ENCODE data around the gene ARPP21. TPM values are rescaled to one million over a fixed set of nuclear protein-coding genes. Genes with fewer than 3 reads are reported as not detected.

Gene ARPP21
- polyA plus RNA-seq, 1 donor: 2.7 TPM

GRCh38 chr3:35733341-35733740, 94.0 kb downstream of the ARPP21 start:
- H3K36me3 ChIP-seq (ENCODE audit: control insufficient read depth, insufficient read depth, low read length): no peaks in the 10 kb centered on the region
- no peaks in the 10 kb centered on the region for H3K4me1 ChIP-seq (ENCODE audit: control insufficient read depth, insufficient read depth, low read length)
- H3K4me3 ChIP-seq (ENCODE audit: low read length): no peak overlapping the region
- no peak overlapping the region for H3K27ac ChIP-seq (ENCODE audit: low read length)
- H3K9me3 ChIP-seq (ENCODE audit: control insufficient read depth, low read depth, low read length): no peaks in the 10 kb centered on the region
- no peak for DNase-seq
- no peaks in the 10 kb centered on the region for H3K27me3 ChIP-seq (ENCODE audit: control insufficient read depth, insufficient read depth, low read length)
- 96% methylated on average over 4 of the region's 9 CpGs for WGBS (ENCODE audit: insufficient coverage, low lambda C conversion rate)

GRCh38 chr3:35733864-35734263, 94.5 kb downstream of the ARPP21 start:
- 92% methylated on average over 1 of the region's 2 CpGs for WGBS (ENCODE audit: insufficient coverage, low lambda C conversion rate)
- DNase-seq: no peak
- Histone ChIP-seq H3K9me3 (ENCODE audit: control insufficient read depth, low read depth, low read length) (no peaks in the 10 kb centered on the region), H3K36me3 (ENCODE audit: control insufficient read depth, insufficient read depth, low read length) (no peaks in the 10 kb centered on the region), H3K27me3 (ENCODE audit: control insufficient read depth, insufficient read depth, low read length) (no peaks in the 10 kb centered on the region), H3K27ac (ENCODE audit: low read length) (no peak overlapping the region), H3K4me3 (ENCODE audit: low read length) (no peak overlapping the region), H3K4me1 (ENCODE audit: control insufficient read depth, insufficient read depth, low read length) (no peaks in the 10 kb centered on the region)

DNA sequence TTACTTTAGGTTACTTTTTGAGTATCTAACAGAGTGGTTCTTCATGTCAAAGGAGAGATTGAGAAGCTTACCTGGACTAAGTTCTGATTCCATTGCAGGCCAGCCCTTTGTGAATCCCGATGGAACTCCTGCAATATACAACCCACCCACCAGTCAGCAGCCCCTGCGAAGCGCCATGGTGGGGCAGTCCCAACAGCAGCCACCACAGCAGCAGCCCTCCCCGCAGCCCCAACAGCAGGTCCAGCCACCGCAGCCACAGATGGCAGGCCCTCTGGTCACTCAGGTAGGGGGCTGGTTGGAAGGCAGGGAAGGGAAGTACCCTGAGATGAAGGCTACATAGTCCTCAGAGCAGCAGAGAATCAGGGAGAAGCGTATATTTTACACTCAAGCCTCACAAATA, 97.8 kb downstream of the ARPP21 start:
- Histone ChIP-seq H3K27me3 (ENCODE audit: control insufficient read depth, insufficient read depth, low read length) (no peaks in the 10 kb centered on the region), H3K36me3 (ENCODE audit: control insufficient read depth, insufficient read depth, low read length) (no peaks in the 10 kb centered on the region), H3K4me3 (ENCODE audit: low read length) (no peak overlapping the region), H3K9me3 (ENCODE audit: control insufficient read depth, low read depth, low read length) (no peaks in the 10 kb centered on the region), H3K4me1 (ENCODE audit: control insufficient read depth, insufficient read depth, low read length) (no peaks in the 10 kb centered on the region), H3K27ac (ENCODE audit: low read length) (no peak overlapping the region)
- no peak for DNase-seq
- WGBS (ENCODE audit: insufficient coverage, low lambda C conversion rate): no CpG with 5 or more reads among the region's 6 CpGs

GRCh38 chr3:35737527-35737926, 98.2 kb downstream of the ARPP21 start:
- Histone ChIP-seq H3K27me3 (ENCODE audit: control insufficient read depth, insufficient read depth, low read length) (no peaks in the 10 kb centered on the region), H3K9me3 (ENCODE audit: control insufficient read depth, low read depth, low read length) (no peaks in the 10 kb centered on the region), H3K36me3 (ENCODE audit: control insufficient read depth, insufficient read depth, low read length) (no peaks in the 10 kb centered on the region), H3K4me1 (ENCODE audit: control insufficient read depth, insufficient read depth, low read length) (no peaks in the 10 kb centered on the region), H3K27ac (ENCODE audit: low read length) (no peak overlapping the region), H3K4me3 (ENCODE audit: low read length) (no peak overlapping the region)
- no peak for DNase-seq
- 100% methylated on average over 1 of the region's 4 CpGs for WGBS (ENCODE audit: insufficient coverage, low lambda C conversion rate)

DNA sequence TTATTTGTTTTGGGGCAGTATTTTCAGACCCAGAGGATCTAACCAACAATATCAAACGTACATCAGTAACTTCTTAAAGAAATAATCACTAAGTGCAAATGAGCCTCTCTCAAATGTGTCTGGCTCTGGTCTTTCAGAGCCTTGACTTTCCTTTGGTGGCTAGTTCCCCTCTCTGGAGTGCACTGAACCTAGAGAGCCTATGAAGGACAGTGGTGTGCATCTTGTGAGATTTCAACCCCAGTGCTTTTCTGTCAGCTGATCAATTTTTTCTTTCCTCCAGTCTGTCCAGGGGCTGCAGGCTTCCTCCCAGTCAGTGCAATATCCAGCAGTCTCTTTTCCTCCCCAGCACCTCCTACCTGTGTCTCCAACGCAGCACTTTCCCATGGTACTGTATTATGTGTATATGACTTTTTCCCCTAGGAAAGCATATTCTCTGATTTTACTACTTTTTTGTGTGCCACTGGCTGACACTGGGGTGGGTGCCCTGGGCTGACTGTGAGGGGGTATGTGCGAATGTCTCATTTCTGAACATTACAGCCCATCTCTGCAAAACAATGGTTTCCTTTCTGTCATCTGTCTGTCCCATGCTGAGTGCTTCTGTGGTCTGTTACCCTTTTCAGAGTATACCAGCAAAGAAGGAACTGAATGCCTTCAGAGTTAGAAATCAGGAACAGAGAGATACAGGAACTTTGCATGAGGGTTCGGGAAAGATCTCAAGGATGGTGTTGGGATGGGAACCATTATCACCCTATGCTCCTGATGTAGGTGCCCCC, 98.8 kb downstream of the ARPP21 start:
- 100% methylated on average over 1 of the region's 4 CpGs for WGBS (ENCODE audit: insufficient coverage, low lambda C conversion rate)
- DNase-seq: no peak
- Histone ChIP-seq H3K27ac (ENCODE audit: low read length) (no peak overlapping the region), H3K9me3 (ENCODE audit: control insufficient read depth, low read depth, low read length) (no peaks in the 10 kb centered on the region), H3K4me1 (ENCODE audit: control insufficient read depth, insufficient read depth, low read length) (no peaks in the 10 kb centered on the region), H3K36me3 (ENCODE audit: control insufficient read depth, insufficient read depth, low read length) (no peaks in the 10 kb centered on the region), H3K4me3 (ENCODE audit: low read length) (no peak overlapping the region), H3K27me3 (ENCODE audit: control insufficient read depth, insufficient read depth, low read length) (no peaks in the 10 kb centered on the region)

- H3K36me3 ChIP-seq (ENCODE audit: control insufficient read depth, insufficient read depth, low read length): no peaks in the 10 kb centered on the region
- no peak overlapping the region for H3K4me3 ChIP-seq (ENCODE audit: low read length)
- DNase-seq: no peak
- 67% methylated on average over 1 of the region's 5 CpGs for WGBS (ENCODE audit: insufficient coverage, low lambda C conversion rate)
- H3K4me1 ChIP-seq (ENCODE audit: control insufficient read depth, insufficient read depth, low read length): no peaks in the 10 kb centered on the region
- no peak overlapping the region for H3K27ac ChIP-seq (ENCODE audit: low read length)
- peaks cover 3% of the 10 kb centered on the region for H3K27me3 ChIP-seq (ENCODE audit: control insufficient read depth, insufficient read depth, low read length)
- H3K9me3 ChIP-seq (ENCODE audit: control insufficient read depth, low read depth, low read length): no peaks in the 10 kb centered on the region
These were observed 100.0 kb downstream of the ARPP21 start for GRCh38 chr3:35739181-35739809.

GRCh38 chr3:35739964-35740527, 100.7 kb downstream of the ARPP21 start:
- Histone ChIP-seq H3K9me3 (ENCODE audit: control insufficient read depth, low read depth, low read length) (no peaks in the 10 kb centered on the region), H3K36me3 (ENCODE audit: control insufficient read depth, insufficient read depth, low read length) (no peaks in the 10 kb centered on the region), H3K4me3 (ENCODE audit: low read length) (no peak overlapping the region), H3K27me3 (ENCODE audit: control insufficient read depth, insufficient read depth, low read length) (peaks cover 3% of the 10 kb centered on the region), H3K4me1 (ENCODE audit: control insufficient read depth, insufficient read depth, low read length) (no peaks in the 10 kb centered on the region), H3K27ac (ENCODE audit: low read length) (no peak overlapping the region)
- DNase-seq: no peak
- WGBS (ENCODE audit: insufficient coverage, low lambda C conversion rate): 100% methylated on average over 1 of the region's 2 CpGs

GRCh38 chr3:35743218-35743617, 103.9 kb downstream of the ARPP21 start:
- no peaks in the 10 kb centered on the region for H3K4me1 ChIP-seq (ENCODE audit: control insufficient read depth, insufficient read depth, low read length)
- no peak for DNase-seq
- WGBS (ENCODE audit: insufficient coverage, low lambda C conversion rate): 100% methylated on average over 2 of the region's 5 CpGs
- no peak overlapping the region for H3K4me3 ChIP-seq (ENCODE audit: low read length)
- no peaks in the 10 kb centered on the region for H3K36me3 ChIP-seq (ENCODE audit: control insufficient read depth, insufficient read depth, low read length)
- H3K27ac ChIP-seq (ENCODE audit: low read length): no peak overlapping the region
- peaks cover 3% of the 10 kb centered on the region for H3K27me3 ChIP-seq (ENCODE audit: control insufficient read depth, insufficient read depth, low read length)
- H3K9me3 ChIP-seq (ENCODE audit: control insufficient read depth, low read depth, low read length): no peaks in the 10 kb centered on the region

DNA sequence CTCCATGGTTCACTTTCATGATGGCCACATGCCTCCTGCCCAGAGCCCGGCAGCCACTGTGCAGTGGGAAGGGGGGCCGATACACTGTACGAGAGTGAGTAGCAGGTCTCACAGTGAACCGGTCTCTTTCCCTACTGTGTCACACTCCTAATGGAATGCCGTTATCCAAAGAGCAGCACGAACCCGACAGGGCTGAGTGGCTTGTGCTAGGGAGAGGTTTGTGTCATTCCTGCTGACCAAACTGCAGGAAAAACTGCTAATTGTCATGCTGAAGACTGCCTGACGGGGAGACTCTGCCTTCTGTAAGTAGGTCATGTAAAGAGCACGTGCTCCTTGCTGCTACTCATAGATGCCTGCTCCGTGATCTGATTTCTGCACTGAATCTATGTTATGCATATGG, 105.1 kb downstream of the ARPP21 start:
- DNase-seq: no peak
- peaks cover 3% of the 10 kb centered on the region for H3K27me3 ChIP-seq (ENCODE audit: control insufficient read depth, insufficient read depth, low read length)
- H3K4me1 ChIP-seq (ENCODE audit: control insufficient read depth, insufficient read depth, low read length): no peaks in the 10 kb centered on the region
- no peaks in the 10 kb centered on the region for H3K9me3 ChIP-seq (ENCODE audit: control insufficient read depth, low read depth, low read length)
- WGBS (ENCODE audit: insufficient coverage, low lambda C conversion rate): no CpG with 5 or more reads among the region's 10 CpGs
- H3K4me3 ChIP-seq (ENCODE audit: low read length): no peak overlapping the region
- H3K36me3 ChIP-seq (ENCODE audit: control insufficient read depth, insufficient read depth, low read length): no peaks in the 10 kb centered on the region
- H3K27ac ChIP-seq (ENCODE audit: low read length): no peak overlapping the region

GRCh38 chr3:35745351-35745750, 106.0 kb downstream of the ARPP21 start:
- WGBS (ENCODE audit: insufficient coverage, low lambda C conversion rate): no CpG with 5 or more reads among the region's 1 CpG

More at GRCh38 chr3:35745351-35745750, 106.0 kb downstream of the ARPP21 start:
- Histone ChIP-seq H3K9me3 (ENCODE audit: control insufficient read depth, low read depth, low read length) (no peaks in the 10 kb centered on the region), H3K4me1 (ENCODE audit: control insufficient read depth, insufficient read depth, low read length) (no peaks in the 10 kb centered on the region), H3K27me3 (ENCODE audit: control insufficient read depth, insufficient read depth, low read length) (peaks cover 3% of the 10 kb centered on the region), H3K4me3 (ENCODE audit: low read length) (no peak overlapping the region), H3K27ac (ENCODE audit: low read length) (no peak overlapping the region), H3K36me3 (ENCODE audit: control insufficient read depth, insufficient read depth, low read length) (no peaks in the 10 kb centered on the region)
- DNase-seq: no peak
